ENCODE data around the gene UAP1L1.

Gene UAP1L1

GRCh38 chr9:137080260-137081122 lies 3.2 kb downstream of the UAP1L1 start:
- H3K27me3 ChIP-seq (ENCODE audit: insufficient read depth, insufficient read length) = peaks cover 9% of the 10 kb centered on the region
- H3K9me3 ChIP-seq (ENCODE audit: insufficient read depth, low read length) = no peaks in the 10 kb centered on the region
- H3K4me1 ChIP-seq (ENCODE audit: insufficient read depth, insufficient read length) = peaks cover 24% of the 10 kb centered on the region
- peak overlapping the region; percentile 17 for H3K9ac ChIP-seq (ENCODE audit: insufficient read length, low read depth)
- no peak for DNase-seq (ENCODE audit: low read depth, low spot score)
- H3K36me3 ChIP-seq (ENCODE audit: insufficient read depth, insufficient read length, low read length) = peaks cover 36% of the 10 kb centered on the region
- H3K4me3 ChIP-seq (ENCODE audit: insufficient read length, low read depth) = no peak overlapping the region
- TF ChIP-seq ZNF274 (IDR thresholded peaks at IDR 0.05; ENCODE audit: low read depth, low read length) = no peak
- TF ChIP-seq SUZ12 (IDR thresholded peaks at IDR 0.05; ENCODE audit: extremely low read depth, insufficient read depth, insufficient read length) = no peak
- TF ChIP-seq YY1 (IDR thresholded peaks at IDR 0.05; ENCODE audit: insufficient read depth, insufficient read length) = no peak

DNA sequence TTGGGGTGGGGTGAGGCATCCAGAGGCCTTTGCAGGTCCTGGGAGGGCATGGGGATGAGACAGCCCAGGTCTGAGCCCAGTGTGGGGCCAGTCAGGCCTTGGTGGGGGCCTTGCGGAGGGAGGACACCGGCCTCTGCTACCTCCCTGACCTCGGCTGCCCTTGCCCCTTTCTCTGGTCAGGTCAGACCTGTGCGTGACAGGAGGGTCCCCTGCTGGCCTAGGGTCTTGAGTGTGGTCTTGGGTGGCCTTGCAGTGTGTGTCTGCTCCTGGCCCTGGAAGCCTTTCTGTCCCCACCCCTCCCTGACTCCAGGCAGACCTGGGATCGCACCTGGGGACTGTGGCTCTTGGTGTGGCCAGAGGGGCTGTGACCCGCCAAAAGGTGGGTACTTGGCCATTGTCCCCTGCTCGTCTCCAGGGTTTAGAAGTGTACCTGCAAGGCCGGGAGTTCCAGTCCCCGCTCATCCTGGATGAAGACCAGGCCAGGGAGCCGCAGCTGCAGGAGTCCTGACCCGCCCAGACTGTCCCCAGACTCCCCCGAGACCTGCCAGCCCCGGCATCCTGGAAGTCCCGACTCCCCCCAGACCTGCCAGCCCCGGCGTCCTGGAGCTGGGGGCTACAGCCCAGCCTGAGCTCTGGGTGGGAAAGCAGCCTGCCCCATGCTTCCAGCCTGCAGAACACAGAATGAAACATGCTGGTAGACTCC lies 5.1 kb downstream of the UAP1L1 start:
- Histone ChIP-seq H3K27me3 (ENCODE audit: insufficient read depth, insufficient read length) (peaks cover 6% of the 10 kb centered on the region), H3K9me3 (ENCODE audit: insufficient read depth, low read length) (no peaks in the 10 kb centered on the region), H3K36me3 (ENCODE audit: insufficient read depth, insufficient read length, low read length) (peaks cover 36% of the 10 kb centered on the region), H3K9ac (ENCODE audit: insufficient read length, low read depth) (peak overlapping the region; percentile 57), H3K4me1 (ENCODE audit: insufficient read depth, insufficient read length) (peaks cover 24% of the 10 kb centered on the region), H3K4me3 (ENCODE audit: insufficient read length, low read depth) (no peak overlapping the region)
- DNase-seq (ENCODE audit: low read depth, low spot score) = no peak
- TF ChIP-seq YY1 (IDR thresholded peaks at IDR 0.05; ENCODE audit: insufficient read depth, insufficient read length) (no peak), SUZ12 (IDR thresholded peaks at IDR 0.05; ENCODE audit: extremely low read depth, insufficient read depth, insufficient read length) (no peak), ZNF274 (IDR thresholded peaks at IDR 0.05; ENCODE audit: low read depth, low read length) (no peak)

GRCh38 chr9:137082925-137083290 lies 5.6 kb downstream of the UAP1L1 start:
- peaks cover 36% of the 10 kb centered on the region for H3K36me3 ChIP-seq (ENCODE audit: insufficient read depth, insufficient read length, low read length)
- H3K27me3 ChIP-seq (ENCODE audit: insufficient read depth, insufficient read length) = peaks cover 5% of the 10 kb centered on the region
- peak overlapping the region; percentile 57 for H3K9ac ChIP-seq (ENCODE audit: insufficient read length, low read depth)
- H3K4me3 ChIP-seq (ENCODE audit: insufficient read length, low read depth) = no peak overlapping the region
- no peaks in the 10 kb centered on the region for H3K9me3 ChIP-seq (ENCODE audit: insufficient read depth, low read length)
- peaks cover 23% of the 10 kb centered on the region for H3K4me1 ChIP-seq (ENCODE audit: insufficient read depth, insufficient read length)
- DNase-seq (ENCODE audit: low read depth, low spot score) = no peak
- no peak for TF ChIP-seq ZNF274 (IDR thresholded peaks at IDR 0.05; ENCODE audit: low read depth, low read length)

GRCh38 chr9:137083394-137084004 lies 6.2 kb downstream of the UAP1L1 start:
- TF ChIP-seq YY1 (IDR thresholded peaks at IDR 0.05; ENCODE audit: insufficient read depth, insufficient read length) (peak; percentile 26), SUZ12 (IDR thresholded peaks at IDR 0.05; ENCODE audit: extremely low read depth, insufficient read depth, insufficient read length) (no peak), ZNF274 (IDR thresholded peaks at IDR 0.05; ENCODE audit: low read depth, low read length) (no peak)
- Histone ChIP-seq H3K36me3 (ENCODE audit: insufficient read depth, insufficient read length, low read length) (peaks cover 36% of the 10 kb centered on the region), H3K9me3 (ENCODE audit: insufficient read depth, low read length) (no peaks in the 10 kb centered on the region), H3K4me3 (ENCODE audit: insufficient read length, low read depth) (no peak overlapping the region), H3K27me3 (ENCODE audit: insufficient read depth, insufficient read length) (no peaks in the 10 kb centered on the region), H3K4me1 (ENCODE audit: insufficient read depth, insufficient read length) (peaks cover 21% of the 10 kb centered on the region), H3K9ac (ENCODE audit: insufficient read length, low read depth) (peak overlapping the region; percentile 38)
- no peak for DNase-seq (ENCODE audit: low read depth, low spot score)

GRCh38 chr9:137084526-137084925 lies 7.2 kb downstream of the UAP1L1 start:
- no peaks in the 10 kb centered on the region for H3K27me3 ChIP-seq (ENCODE audit: insufficient read depth, insufficient read length)
- TF ChIP-seq YY1 (IDR thresholded peaks at IDR 0.05; ENCODE audit: insufficient read depth, insufficient read length) (no peak), SUZ12 (IDR thresholded peaks at IDR 0.05; ENCODE audit: extremely low read depth, insufficient read depth, insufficient read length) (no peak), ZNF274 (IDR thresholded peaks at IDR 0.05; ENCODE audit: low read depth, low read length) (no peak)
- peak overlapping the region; percentile 8 for H3K9ac ChIP-seq (ENCODE audit: insufficient read length, low read depth)
- H3K4me1 ChIP-seq (ENCODE audit: insufficient read depth, insufficient read length) = peaks cover 24% of the 10 kb centered on the region
- no peak for DNase-seq (ENCODE audit: low read depth, low spot score)
- H3K4me3 ChIP-seq (ENCODE audit: insufficient read length, low read depth) = no peak overlapping the region
- no peaks in the 10 kb centered on the region for H3K9me3 ChIP-seq (ENCODE audit: insufficient read depth, low read length)
- peaks cover 40% of the 10 kb centered on the region for H3K36me3 ChIP-seq (ENCODE audit: insufficient read depth, insufficient read length, low read length)

GRCh38 chr9:137085920-137086530 lies 8.7 kb downstream of the UAP1L1 start:
- no peaks in the 10 kb centered on the region for H3K9me3 ChIP-seq (ENCODE audit: insufficient read depth, low read length)
- DNase-seq (ENCODE audit: low read depth, low spot score) = no peak
- H3K4me3 ChIP-seq (ENCODE audit: insufficient read length, low read depth) = peak overlapping the region; percentile 81
- peak overlapping the region; percentile 96 for H3K9ac ChIP-seq (ENCODE audit: insufficient read length, low read depth)
- H3K4me1 ChIP-seq (ENCODE audit: insufficient read depth, insufficient read length) = peaks cover 21% of the 10 kb centered on the region
- H3K36me3 ChIP-seq (ENCODE audit: insufficient read depth, insufficient read length, low read length) = peaks cover 39% of the 10 kb centered on the region
- no peak for TF ChIP-seq SUZ12 (IDR thresholded peaks at IDR 0.05; ENCODE audit: extremely low read depth, insufficient read depth, insufficient read length)
- no peak for TF ChIP-seq ZNF274 (IDR thresholded peaks at IDR 0.05; ENCODE audit: low read depth, low read length)
- no peak for TF ChIP-seq YY1 (IDR thresholded peaks at IDR 0.05; ENCODE audit: insufficient read depth, insufficient read length)
- H3K27me3 ChIP-seq (ENCODE audit: insufficient read depth, insufficient read length) = no peaks in the 10 kb centered on the region

All from NT2/D1 (cell line).